ES-I3 (cell line): ENCODE results near the gene EPSTI1.

ENCODE experiments used
- H3K36me3 ChIP-seq: 2 replicates; pipeline ENCODE4 v1.6.1; 2013; ENCODE audit warnings: mild to moderate bottlenecking, low read length, control low read depth, moderate library complexity; ENCODE audit not compliant: insufficient read depth
- H3K4me1 ChIP-seq: 2 replicates; pipeline ENCODE4 v1.6.1; 2013; ENCODE audit warnings: mild to moderate bottlenecking, control low read depth, low read length; ENCODE audit not compliant: insufficient read depth
- H3K9ac ChIP-seq: 2 replicates; pipeline ENCODE4 v1.6.1; 2013; ENCODE audit warnings: low read depth, mild to moderate bottlenecking, low read length, moderate library complexity
- H3K9me3 ChIP-seq: 2 replicates; pipeline ENCODE4 v1.6.1; 2013; ENCODE audit warnings: mild to moderate bottlenecking, low read length, moderate library complexity; ENCODE audit not compliant: control insufficient read depth, insufficient read depth

EPSTI1 gene

DNA sequence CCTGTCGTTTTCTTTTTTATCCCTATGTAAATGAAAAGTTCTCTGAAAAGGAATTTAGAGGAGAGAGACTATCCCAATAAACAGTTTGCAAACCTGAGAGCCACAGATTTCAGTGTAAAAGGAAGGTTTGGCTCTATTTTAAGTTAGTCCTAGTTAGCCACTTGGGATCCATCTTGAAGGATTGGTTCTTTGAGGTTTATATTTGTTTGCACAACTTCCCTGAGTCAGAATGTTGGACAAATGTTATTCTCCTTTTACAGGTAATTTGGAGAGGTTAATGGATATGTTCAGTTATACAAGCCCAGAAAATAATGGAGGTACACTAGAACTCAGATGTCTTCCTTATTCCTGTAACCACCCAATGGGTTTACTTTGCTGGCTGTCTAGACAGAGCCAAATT lies 28.8 kb upstream of the EPSTI1 start:
- H3K9ac ChIP-seq: no peak overlapping the region
- H3K4me1 ChIP-seq: peaks cover 7% of the 10 kb centered on the region; the same call in 1 of the 2 replicates
- H3K36me3 ChIP-seq: no peaks in the 10 kb centered on the region
- no peaks in the 10 kb centered on the region for H3K9me3 ChIP-seq

- Histone ChIP-seq H3K9ac (no peak overlapping the region), H3K9me3 (no peaks in the 10 kb centered on the region), H3K36me3 (no peaks in the 10 kb centered on the region), H3K4me1 (peaks cover 7% of the 10 kb centered on the region; the same call in 1 of the 2 replicates)
These were observed 27.8 kb upstream of the EPSTI1 start for GRCh38 chr13:43019811-43020210.

DNA sequence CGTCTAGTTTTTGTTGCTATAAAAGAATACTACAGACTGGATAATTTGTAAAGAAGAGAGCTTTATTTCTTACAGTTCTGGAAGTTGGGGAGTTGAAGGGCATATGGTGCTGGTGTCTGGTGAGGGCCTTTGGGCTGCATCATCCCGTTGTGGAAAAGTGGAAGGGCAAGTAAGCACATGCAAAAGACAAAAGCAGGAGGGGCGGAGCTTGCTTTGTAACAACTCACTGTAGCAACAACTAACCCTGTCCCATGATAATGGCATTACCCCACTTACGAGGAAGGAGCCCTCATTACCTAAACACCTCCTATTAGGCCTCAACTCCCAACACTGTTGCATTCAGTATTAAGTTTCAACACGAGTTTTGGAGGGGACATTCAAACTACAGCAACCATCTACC lies 24.2 kb upstream of the EPSTI1 start:
- Histone ChIP-seq H3K9me3 (no peaks in the 10 kb centered on the region), H3K9ac (no peak overlapping the region), H3K36me3 (no peaks in the 10 kb centered on the region), H3K4me1 (peaks cover 7% of the 10 kb centered on the region; the same call in 1 of the 2 replicates)

- Histone ChIP-seq H3K36me3 (no peaks in the 10 kb centered on the region), H3K9me3 (no peaks in the 10 kb centered on the region), H3K9ac (no peak overlapping the region), H3K4me1 (no peaks in the 10 kb centered on the region)
These were observed 22.1 kb upstream of the EPSTI1 start for GRCh38 chr13:43014162-43014561.

DNA sequence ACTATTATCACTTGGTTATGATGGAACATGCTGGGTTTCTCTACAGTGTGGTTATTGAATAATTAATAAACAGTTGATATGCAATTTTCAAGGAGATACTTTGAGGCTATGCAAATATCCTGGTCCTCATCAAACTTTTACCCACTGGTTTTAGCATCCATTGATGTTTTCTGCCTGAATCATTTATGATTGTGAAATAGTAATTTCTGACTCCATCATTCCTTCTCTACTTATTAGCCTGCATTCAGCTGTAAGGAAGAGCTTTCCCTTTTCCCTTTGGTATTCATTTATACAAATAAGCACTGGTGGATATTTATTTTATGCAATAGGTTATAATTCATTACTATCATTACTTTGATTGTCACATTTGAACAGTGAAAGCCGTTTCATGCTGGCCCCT lies 17.5 kb upstream of the EPSTI1 start:
- no peak overlapping the region for H3K9ac ChIP-seq
- peaks cover 15% of the 10 kb centered on the region for H3K4me1 ChIP-seq
- no peaks in the 10 kb centered on the region for H3K9me3 ChIP-seq
- no peaks in the 10 kb centered on the region for H3K36me3 ChIP-seq

DNA sequence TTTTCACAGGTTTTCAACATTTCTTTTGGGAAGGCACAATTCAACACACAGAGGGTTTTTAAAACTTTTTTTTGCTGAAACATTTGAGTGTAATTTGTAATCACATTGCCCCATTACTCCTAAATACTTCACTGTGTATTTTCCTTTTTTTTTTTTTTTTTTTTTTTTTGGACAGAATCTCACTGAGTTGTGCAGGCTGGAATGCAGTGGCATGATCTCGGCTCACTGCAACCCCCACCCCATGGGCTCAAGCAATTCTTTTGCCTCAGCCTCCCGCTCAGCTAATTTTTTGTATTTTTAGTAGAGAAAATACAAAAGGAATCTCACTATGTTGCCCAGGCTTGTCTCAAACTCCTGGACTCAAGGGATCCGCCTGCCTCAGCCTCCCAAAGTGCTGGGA lies 16.6 kb upstream of the EPSTI1 start:
- Histone ChIP-seq H3K9me3 (no peaks in the 10 kb centered on the region), H3K4me1 (peaks cover 15% of the 10 kb centered on the region)

DNA sequence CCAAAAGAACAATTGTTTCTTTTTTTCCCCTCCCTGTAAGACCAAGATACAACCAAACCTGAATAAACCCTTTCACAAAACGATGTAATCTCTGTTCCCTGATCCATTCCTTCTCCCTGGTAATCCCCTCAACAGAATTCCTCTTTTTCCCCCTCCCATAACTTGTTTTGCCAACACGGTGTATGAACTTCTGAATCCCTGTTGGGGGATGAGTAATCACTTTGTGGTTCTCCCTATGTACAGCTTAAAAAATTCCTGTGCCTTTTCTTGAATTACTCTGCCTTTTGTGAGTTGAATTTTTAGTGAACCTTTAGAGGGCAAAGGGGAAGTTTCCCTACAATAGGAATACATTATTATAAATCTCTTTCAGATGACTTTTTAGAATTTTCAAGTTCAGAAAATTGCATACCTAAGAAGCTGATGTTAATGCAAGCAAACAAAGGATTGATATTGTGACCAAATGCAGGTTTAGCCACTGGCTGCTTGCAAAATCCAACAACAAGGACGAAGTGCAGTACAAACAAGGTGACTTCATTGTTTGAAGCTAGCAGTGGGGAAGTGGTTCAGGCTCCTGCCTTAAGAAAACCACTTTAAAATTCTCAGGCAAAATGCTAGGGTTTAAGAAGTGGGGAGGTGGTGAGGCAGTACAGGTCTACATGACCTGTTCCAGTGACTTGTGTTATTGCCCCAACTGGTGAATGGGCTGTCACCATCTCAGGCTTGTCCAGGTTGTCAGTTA lies 15.0 kb upstream of the EPSTI1 start:
- H3K36me3 ChIP-seq: no peaks in the 10 kb centered on the region
- peaks cover 15% of the 10 kb centered on the region for H3K4me1 ChIP-seq
- no peaks in the 10 kb centered on the region for H3K9me3 ChIP-seq
- H3K9ac ChIP-seq: no peak overlapping the region

More for the DNA sequence above, 16.6 kb upstream of the EPSTI1 start:
- Histone ChIP-seq H3K36me3 (no peaks in the 10 kb centered on the region), H3K9ac (no peak overlapping the region)

DNA sequence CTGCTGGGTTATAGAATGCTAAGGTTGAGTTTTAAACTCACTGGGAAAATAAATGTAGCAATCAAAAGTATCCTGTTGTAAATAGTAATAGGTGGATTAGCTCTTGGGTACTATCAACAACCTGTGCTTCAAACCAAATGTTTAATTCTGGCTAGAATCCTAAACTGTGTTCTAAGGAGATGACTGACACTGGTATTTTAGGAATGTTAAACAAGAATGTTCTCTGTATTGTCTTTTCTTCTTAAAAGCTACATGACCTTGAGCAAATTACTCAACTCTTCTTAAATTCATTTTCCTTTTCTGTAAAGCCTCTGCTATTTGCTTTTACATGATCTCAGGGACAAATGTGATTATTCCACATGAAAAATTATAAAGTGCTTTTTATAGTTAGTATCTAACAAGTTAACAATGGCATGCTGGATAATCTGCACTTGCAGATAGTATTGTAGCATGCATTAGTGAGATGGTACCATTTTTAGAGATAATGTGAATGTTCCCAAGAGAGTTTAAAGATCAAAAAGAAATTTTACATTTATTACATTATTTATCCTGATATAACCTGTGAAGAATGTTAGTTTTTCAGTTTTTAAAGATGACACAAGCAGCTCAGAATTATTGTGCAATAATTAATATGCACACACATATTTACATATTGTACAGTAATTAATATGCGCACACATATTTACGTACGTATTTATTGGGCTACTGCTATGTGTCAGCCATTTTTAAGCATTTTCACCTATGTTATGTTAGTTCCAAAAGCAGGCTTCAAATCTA lies 13.6 kb upstream of the EPSTI1 start:
- H3K4me1 ChIP-seq: peaks cover 15% of the 10 kb centered on the region
- no peak overlapping the region for H3K9ac ChIP-seq
- H3K36me3 ChIP-seq: no peaks in the 10 kb centered on the region
- no peaks in the 10 kb centered on the region for H3K9me3 ChIP-seq

DNA sequence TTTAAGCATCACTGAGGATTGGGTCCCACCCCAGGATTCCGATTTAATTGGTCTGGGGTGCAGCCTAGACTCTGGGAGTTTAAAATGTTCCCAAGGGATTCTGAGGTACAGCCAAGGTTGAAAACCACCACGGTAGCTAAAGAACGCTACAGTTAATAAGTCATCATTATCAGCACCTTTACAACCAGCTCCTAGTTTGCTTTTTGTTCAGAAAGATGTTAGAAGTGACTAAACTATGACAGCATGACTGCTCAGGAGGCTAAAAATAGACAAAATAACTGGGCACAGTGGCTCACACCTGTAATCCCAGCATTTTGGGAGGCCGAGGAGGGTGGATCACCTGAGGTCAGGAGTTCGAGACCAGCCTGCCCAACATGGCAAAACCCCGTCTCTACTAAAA lies 11.7 kb upstream of the EPSTI1 start:
- Histone ChIP-seq H3K36me3 (no peaks in the 10 kb centered on the region), H3K9ac (no peak overlapping the region), H3K9me3 (no peaks in the 10 kb centered on the region), H3K4me1 (peaks cover 15% of the 10 kb centered on the region)

DNA sequence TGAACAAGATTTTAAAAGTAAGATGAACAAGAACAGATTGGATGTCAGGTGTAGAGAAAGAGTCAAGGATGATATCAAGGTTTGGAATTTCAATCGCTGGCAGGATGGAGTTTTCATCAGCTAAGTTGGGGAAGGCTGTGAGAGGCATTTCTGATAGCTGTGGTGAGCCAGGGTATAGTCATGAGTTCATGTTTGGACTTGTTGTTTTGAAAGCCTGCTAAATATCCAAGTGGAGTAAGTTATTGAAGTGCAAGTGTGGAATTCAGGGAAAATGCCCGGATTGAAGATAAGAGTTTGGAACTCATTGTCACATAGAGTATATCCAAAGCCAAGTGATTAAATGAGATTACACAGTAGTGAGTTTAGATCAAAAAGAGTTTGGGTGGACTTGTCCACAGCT lies 11.0 kb upstream of the EPSTI1 start:
- Histone ChIP-seq H3K9me3 (no peaks in the 10 kb centered on the region), H3K36me3 (no peaks in the 10 kb centered on the region), H3K9ac (no peak overlapping the region), H3K4me1 (peaks cover 15% of the 10 kb centered on the region)

DNA sequence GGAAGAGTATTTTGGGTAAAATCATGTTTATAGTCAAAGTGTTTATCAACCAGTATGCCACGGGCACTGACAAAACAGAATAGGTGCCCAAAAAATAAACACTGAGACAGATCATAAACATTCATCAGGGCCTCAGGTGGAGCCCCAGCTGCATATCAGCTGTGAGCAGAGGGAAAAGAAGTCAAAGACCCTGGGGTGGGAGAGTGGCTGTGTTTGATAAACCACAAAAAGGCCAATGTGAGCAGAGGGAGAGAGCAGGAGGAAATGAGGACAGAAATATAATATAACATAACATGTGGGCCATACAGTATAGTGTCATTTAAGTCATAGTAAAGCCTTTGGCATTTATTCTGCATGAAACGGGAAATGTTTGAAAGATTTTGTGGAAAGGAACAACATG lies 10.0 kb upstream of the EPSTI1 start:
- peaks cover 10% of the 10 kb centered on the region for H3K4me1 ChIP-seq
- H3K9ac ChIP-seq: no peak overlapping the region
- no peaks in the 10 kb centered on the region for H3K9me3 ChIP-seq
- H3K36me3 ChIP-seq: no peaks in the 10 kb centered on the region

DNA sequence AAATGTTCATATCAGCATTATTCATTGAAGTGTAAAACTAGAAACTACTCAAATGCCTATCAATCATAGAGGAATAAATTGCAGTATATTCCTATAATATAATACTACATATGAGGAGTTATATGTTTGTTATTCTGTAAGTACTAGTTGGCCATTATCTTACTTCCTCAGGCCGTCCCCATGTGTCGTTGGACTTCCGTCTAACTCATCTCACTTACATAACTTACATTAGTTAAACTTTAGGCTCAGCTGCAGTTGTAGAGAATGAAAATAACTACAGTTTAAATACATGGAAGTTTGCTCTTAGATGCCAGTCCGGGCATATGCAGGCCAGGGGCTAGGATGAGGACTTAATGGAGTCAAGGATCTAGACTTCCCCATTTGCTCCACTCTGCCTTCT lies 8.6 kb upstream of the EPSTI1 start:
- H3K9ac ChIP-seq: no peak overlapping the region
- H3K36me3 ChIP-seq: no peaks in the 10 kb centered on the region
- no peaks in the 10 kb centered on the region for H3K9me3 ChIP-seq
- peaks cover 6% of the 10 kb centered on the region; the same call in 1 of the 2 replicates for H3K4me1 ChIP-seq

- Histone ChIP-seq H3K9me3 (no peaks in the 10 kb centered on the region), H3K36me3 (no peaks in the 10 kb centered on the region), H3K4me1 (no peaks in the 10 kb centered on the region), H3K9ac (no peak overlapping the region)
These were observed 7.5 kb upstream of the EPSTI1 start for GRCh38 chr13:42999491-42999890.

GRCh38 chr13:42997381-42997780 lies 5.3 kb upstream of the EPSTI1 start:
- H3K9me3 ChIP-seq: no peaks in the 10 kb centered on the region
- no peak overlapping the region for H3K9ac ChIP-seq
- H3K36me3 ChIP-seq: no peaks in the 10 kb centered on the region
- H3K4me1 ChIP-seq: no peaks in the 10 kb centered on the region

- Histone ChIP-seq H3K36me3 (no peaks in the 10 kb centered on the region), H3K4me1 (no peaks in the 10 kb centered on the region), H3K9me3 (no peaks in the 10 kb centered on the region), H3K9ac (no peak overlapping the region)
These were observed 4.5 kb upstream of the EPSTI1 start for GRCh38 chr13:42996584-42996983.
